A673 (cell line): Measurements from ENCODE around the gene NFATC2. TPM values are rescaled to one million over a fixed set of nuclear protein-coding genes. Genes with fewer than 3 reads are reported as not detected.

Experiments used
- BruUV-seq: library from RNA; stranded (reverse); fragments of 400-500 nt; replicated peaks from 2 replicates; lab custom pipeline; 2021; lab: Mats Ljungman, UMichigan
- CTCF ChIA-PET: fragments of 300-600 bp; sonication (Branson Sonifier 250); formaldehyde crosslinking; loops from one replicate; lab custom pipeline; 2022; ENCODE audit warnings: antibody characterized with exemption; lab: Charles Lee
- POLR2A ChIA-PET: fragments of 300-600 bp; sonication (Branson Sonifier 250); formaldehyde crosslinking; loops from one replicate; lab custom pipeline; 2022; ENCODE audit warnings: antibody characterized with exemption; ENCODE audit not compliant: low non-redundant PET; lab: Charles Lee
- DNase-seq: peaks from one replicate; pipeline ENCODE4 v3.0.0-alpha.2; 2015; ENCODE audit warnings: low spot score
- H3K27ac ChIP-seq: fragments of 200-600 bp; sonication (generic); 2 replicates; pipeline ENCODE4 v1.5.1; 2016; ENCODE audit warnings: mixed run types, low read depth, mild to moderate bottlenecking, mixed read lengths, antibody characterized with exemption, low read length; ENCODE audit not compliant: poor library complexity, severe bottlenecking
- H3K27me3 ChIP-seq: fragments of 200-600 bp; sonication (generic); replicated peaks from 2 replicates; pipeline ENCODE4 v1.6.1; 2017; ENCODE audit warnings: mixed run types, low read depth, mild to moderate bottlenecking, mixed read lengths, antibody characterized with exemption, low read length; ENCODE audit not compliant: insufficient read depth, poor library complexity
- H3K36me3 ChIP-seq: fragments of 200-600 bp; sonication (generic); 2 replicates; pipeline ENCODE4 v1.6.1; 2016; ENCODE audit warnings: mixed run types, mild to moderate bottlenecking, mixed read lengths, antibody characterized with exemption, low read length; ENCODE audit not compliant: insufficient read depth, poor library complexity, severe bottlenecking
- H3K4me1 ChIP-seq: fragments of 200-600 bp; sonication (generic); 2 replicates; pipeline ENCODE4 v1.6.1; 2017; ENCODE audit warnings: mixed run types, mild to moderate bottlenecking, mixed read lengths, antibody characterized with exemption, low read length; ENCODE audit not compliant: insufficient read depth, poor library complexity, severe bottlenecking
- H3K4me3 ChIP-seq: fragments of 200-600 bp; sonication (generic); 2 replicates; pipeline ENCODE4 v1.5.1; 2016; ENCODE audit warnings: low read depth, mixed run types, mild to moderate bottlenecking, mixed read lengths, low read length; ENCODE audit not compliant: poor library complexity, severe bottlenecking
- H3K9me3 ChIP-seq: fragments of 200-600 bp; sonication (generic); 2 replicates; pipeline ENCODE4 v1.6.1; 2016; ENCODE audit warnings: mixed run types, low read depth, mild to moderate bottlenecking, mixed read lengths, antibody characterized with exemption, low read length; ENCODE audit not compliant: poor library complexity, severe bottlenecking
- EZH2 ChIP-seq: fragments of 200-600 bp; sonication (generic); IDR thresholded peaks from 2 replicates; pipeline ENCODE4 v1.6.1; 2017; ENCODE audit warnings: borderline replicate concordance, low read depth, mild to moderate bottlenecking, mixed read lengths, antibody characterized with exemption, low read length; ENCODE audit not compliant: poor library complexity, severe bottlenecking
- intact Hi-C: fragments of 100-400 bp; cut with micrococcal nuclease; formaldehyde crosslinking; loops from one replicate; pipeline ENCODE4 v1.10.0; 2022; ENCODE audit not compliant: unreplicated experiment
- total RNA-seq: library from RNA; stranded (reverse); gene quantifications from 2 replicates; pipeline ENCODE4 v1.2.3, GENCODE V29; 2021
- TF ChIP-seq, protein P1 (sequence below): fragments of 300-800, 200-600 bp; sonication (generic); conservative IDR thresholded peaks from 2 replicates; pipeline ENCODE4 v1.5.1; 2017; ENCODE audit warnings: low read depth, mild to moderate bottlenecking, antibody characterized with exemption, low read length, moderate library complexity, mixed read lengths

Gene NFATC2
- total RNA-seq, 1 experiment from 2014 or later, result 0.64 TPM

DNA sequence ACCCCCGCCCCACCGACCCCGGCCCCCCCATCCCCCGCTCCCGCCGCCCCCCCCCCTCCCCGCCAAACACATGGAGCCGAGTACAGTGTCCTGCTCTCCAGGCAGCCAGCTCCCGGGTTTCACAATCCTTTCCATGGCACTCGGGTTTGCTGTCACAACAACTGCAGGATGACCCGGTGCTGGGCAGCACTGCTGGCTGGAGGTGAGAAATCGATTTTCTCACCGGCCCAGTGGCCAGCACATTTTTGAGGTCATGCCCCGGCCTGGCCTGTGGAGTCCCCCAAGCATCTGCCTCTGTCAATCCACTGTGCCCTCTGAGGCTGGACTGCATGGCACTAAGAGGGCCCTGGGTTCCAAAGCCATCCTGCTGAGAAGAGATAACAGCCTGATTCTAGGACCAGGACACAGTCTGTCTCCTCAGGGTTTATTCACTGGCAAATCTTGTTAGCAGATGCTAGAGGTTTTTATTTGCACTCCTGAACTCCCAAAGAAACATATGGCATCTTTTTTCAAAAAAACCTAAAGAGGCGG lies 129.5 kb downstream of the NFATC2 start:
- Histone ChIP-seq H3K4me1 (peaks cover 14% of the 10 kb centered on the region), H3K27ac (no peak overlapping the region), H3K36me3 (no peaks in the 10 kb centered on the region), H3K27me3 (no peaks in the 10 kb centered on the region), H3K4me3 (no peak overlapping the region), H3K9me3 (no peaks in the 10 kb centered on the region)
- BruUV-seq, result no TSS peak
- CTCF ChIA-PET, result interaction anchor here (1.8 to 2.5 kb wide), 2 partner anchors 182 to 211 kb away, joined by 6 to 20 read pairs; no protein-coding TSS in a partner anchor
- TF ChIP-seq EZH2, result no peak
- TF ChIP-seq, protein P1, sequence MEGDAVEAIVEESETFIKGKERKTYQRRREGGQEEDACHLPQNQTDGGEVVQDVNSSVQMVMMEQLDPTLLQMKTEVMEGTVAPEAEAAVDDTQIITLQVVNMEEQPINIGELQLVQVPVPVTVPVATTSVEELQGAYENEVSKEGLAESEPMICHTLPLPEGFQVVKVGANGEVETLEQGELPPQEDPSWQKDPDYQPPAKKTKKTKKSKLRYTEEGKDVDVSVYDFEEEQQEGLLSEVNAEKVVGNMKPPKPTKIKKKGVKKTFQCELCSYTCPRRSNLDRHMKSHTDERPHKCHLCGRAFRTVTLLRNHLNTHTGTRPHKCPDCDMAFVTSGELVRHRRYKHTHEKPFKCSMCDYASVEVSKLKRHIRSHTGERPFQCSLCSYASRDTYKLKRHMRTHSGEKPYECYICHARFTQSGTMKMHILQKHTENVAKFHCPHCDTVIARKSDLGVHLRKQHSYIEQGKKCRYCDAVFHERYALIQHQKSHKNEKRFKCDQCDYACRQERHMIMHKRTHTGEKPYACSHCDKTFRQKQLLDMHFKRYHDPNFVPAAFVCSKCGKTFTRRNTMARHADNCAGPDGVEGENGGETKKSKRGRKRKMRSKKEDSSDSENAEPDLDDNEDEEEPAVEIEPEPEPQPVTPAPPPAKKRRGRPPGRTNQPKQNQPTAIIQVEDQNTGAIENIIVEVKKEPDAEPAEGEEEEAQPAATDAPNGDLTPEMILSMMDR, result no peak
- peak; percentile 11 for DNase-seq
- intact Hi-C loops, result loop anchor here (10.0 kb wide), 1 partner anchor 182 kb away; no protein-coding TSS in a partner anchor
- POLR2A ChIA-PET, result no interaction called here

DNA sequence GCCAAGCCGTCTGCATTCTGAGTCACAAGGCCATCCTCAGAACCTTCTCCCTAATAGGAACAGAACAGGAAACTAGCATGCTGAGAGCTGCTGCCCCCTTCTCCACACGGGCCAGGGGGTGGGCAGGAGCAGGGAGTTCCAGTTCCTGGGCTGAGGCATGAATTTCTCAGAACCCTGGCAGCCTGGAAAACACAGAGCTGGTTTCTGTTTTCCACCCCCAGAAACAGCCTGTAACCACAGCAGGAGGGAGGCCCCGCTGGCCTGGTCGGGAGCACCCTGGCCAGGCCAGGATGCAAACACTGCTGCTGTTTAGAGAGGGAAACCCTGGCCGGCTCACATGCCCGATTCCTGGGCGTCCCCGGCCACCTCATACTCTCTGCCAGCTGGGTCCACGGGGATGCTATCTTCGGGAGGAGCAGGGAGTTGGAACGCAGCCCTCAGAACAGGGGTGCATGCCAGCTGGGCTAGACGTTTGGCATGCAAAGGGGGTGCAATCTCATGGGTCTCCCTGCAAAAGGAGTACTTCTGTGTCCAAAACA lies 130.1 kb downstream of the NFATC2 start:
- H3K27ac ChIP-seq, result peak overlapping the region; percentile 43
- intact Hi-C loops, result loop anchor here (10.0 kb wide), 1 partner anchor 182 kb away; no protein-coding TSS in a partner anchor
- CTCF ChIA-PET, result interaction anchor here (0.6 to 2.5 kb wide), 3 partner anchors 183 to 212 kb away, joined by 4 to 20 read pairs (median 6); no protein-coding TSS in a partner anchor

DNA sequence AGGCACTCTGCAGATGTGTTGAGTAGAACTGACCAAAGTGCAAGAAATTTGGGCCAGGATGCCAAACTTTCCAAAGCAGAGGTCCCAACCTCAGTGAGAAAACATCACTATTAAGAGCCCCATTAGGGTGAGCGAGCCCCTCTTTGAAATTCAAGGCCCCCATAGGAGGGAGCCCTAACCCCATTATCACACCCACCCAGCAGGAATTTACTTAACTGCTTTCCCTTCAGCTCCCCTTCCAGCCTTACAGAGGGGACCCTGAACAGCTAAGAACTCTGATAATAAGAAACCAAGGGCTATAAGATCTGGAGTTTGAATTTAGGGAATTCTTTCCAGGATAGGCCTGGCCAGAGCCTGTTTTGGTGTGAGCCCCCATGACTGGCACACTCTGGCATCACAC lies 130.6 kb downstream of the NFATC2 start:
- BruUV-seq, result no TSS peak
- Histone ChIP-seq H3K27me3 (no peaks in the 10 kb centered on the region), H3K27ac (peak overlapping the region; percentile 43), H3K36me3 (no peaks in the 10 kb centered on the region), H3K4me3 (no peak overlapping the region), H3K4me1 (peaks cover 14% of the 10 kb centered on the region), H3K9me3 (no peaks in the 10 kb centered on the region)
- no peak for TF ChIP-seq EZH2
- TF ChIP-seq, protein P1, result peak; percentile 26; the same call in 1 of the 2 replicates
- intact Hi-C loops, result loop anchor here (10.0 kb wide), 1 partner anchor 183 kb away; no protein-coding TSS in a partner anchor
- ChIA-PET CTCF (interaction anchor here (0.6 to 2.5 kb wide), 4 partner anchors 183 to 212 kb away, joined by 4 to 20 read pairs (median 6); no protein-coding TSS in a partner anchor), POLR2A (no interaction called here)
- DNase-seq, result peak; percentile 47

More for the DNA sequence above, 130.1 kb downstream of the NFATC2 start:
- BruUV-seq, result no TSS peak
- Histone ChIP-seq H3K36me3 (no peaks in the 10 kb centered on the region), H3K27me3 (no peaks in the 10 kb centered on the region), H3K4me3 (no peak overlapping the region), H3K9me3 (no peaks in the 10 kb centered on the region), H3K4me1 (peaks cover 14% of the 10 kb centered on the region)
- POLR2A ChIA-PET, result no interaction called here
- no peak for TF ChIP-seq EZH2
- TF ChIP-seq, protein P1, result no peak
- peak; percentile 54 for DNase-seq
